ENCODE measurements around the gene SLC23A1.
"Not testable (repeated sequence)": the region's sequence is repeated elsewhere in the genome, so short reads cannot be mapped to it uniquely, and the experiment has no call there.

Gene SLC23A1

GRCh38 chr5:139368613-139369012 is 14.5 kb downstream of the SLC23A1 start:
- no peak for TF ChIP-seq CTCF (IDR thresholded peaks at IDR 0.05)
- no peak for DNase-seq (ENCODE audit: low spot score)
- no peak overlapping the region for H3K27ac ChIP-seq
- no peak overlapping the region for H3K4me3 ChIP-seq

GRCh38 chr5:139364466-139364865 is 18.6 kb downstream of the SLC23A1 start:
- Histone ChIP-seq H3K27ac (no peak overlapping the region), H3K4me3 (no peak overlapping the region)
- no peak for TF ChIP-seq CTCF (IDR thresholded peaks at IDR 0.05)
- no peak for DNase-seq (ENCODE audit: low spot score)

- no peak overlapping the region for H3K27ac ChIP-seq
- DNase-seq (ENCODE audit: low spot score), result no peak
- no peak overlapping the region for H3K4me3 ChIP-seq
Measured at GRCh38 chr5:139363937-139364336, 19.2 kb downstream of the SLC23A1 start.

GRCh38 chr5:139361835-139362429 is 21.2 kb downstream of the SLC23A1 start:
- H3K4me3 ChIP-seq, result no peak overlapping the region
- no peak for DNase-seq (ENCODE audit: low spot score)
- TF ChIP-seq CTCF (IDR thresholded peaks at IDR 0.05), result no peak
- no peak overlapping the region for H3K27ac ChIP-seq

More at GRCh38 chr5:139363937-139364336, 19.2 kb downstream of the SLC23A1 start:
- TF ChIP-seq CTCF (IDR thresholded peaks at IDR 0.05), result no peak

GRCh38 chr5:139360384-139360783 is 22.7 kb downstream of the SLC23A1 start:
- H3K27ac ChIP-seq, result no peak overlapping the region
- no peak for DNase-seq (ENCODE audit: low spot score)
- no peak overlapping the region for H3K4me3 ChIP-seq
- no peak for TF ChIP-seq CTCF (IDR thresholded peaks at IDR 0.05)

- no peak for DNase-seq (ENCODE audit: low spot score)
- Histone ChIP-seq H3K4me3 (no peak overlapping the region), H3K27ac (no peak overlapping the region)
- TF ChIP-seq CTCF (IDR thresholded peaks at IDR 0.05), result no peak
Measured at GRCh38 chr5:139358064-139358463, 25.0 kb downstream of the SLC23A1 start.

- not testable (repeated sequence) for H3K27ac ChIP-seq; H3K4me3 ChIP-seq; DNase-seq (ENCODE audit: low spot score)
Measured at GRCh38 chr5:139355900-139356299, 27.2 kb downstream of the SLC23A1 start.

Data from coronary artery (tissue), 2 donors.